ENCODE data around the gene EXOC3.
"Not testable (repeated sequence)": the region's sequence is repeated elsewhere in the genome, so short reads cannot be mapped to it uniquely, and the experiment has no call there.

EXOC3 gene

GRCh38 chr5:442335-443238 is at the start of gene EXOC3:
Gene EXOC3 (plus strand): TSS chr5:443176. CDS start chr5:446206, 3,030 bp downstream.
- DNase-seq (ENCODE audit: low read depth in 2 of 2, low spot score in 1 of 2) = peak; percentile 36 to 60

GRCh38 chr5:393846-394275 is 49.1 kb upstream of the EXOC3 start:
- DNase-seq (ENCODE audit: low read depth in 2 of 2, low spot score in 1 of 2) = no peak

- no peak for DNase-seq (ENCODE audit: low read depth in 2 of 2, low spot score in 1 of 2)
These were observed 48.3 kb upstream of the EXOC3 start for GRCh38 chr5:394671-395155.

DNA sequence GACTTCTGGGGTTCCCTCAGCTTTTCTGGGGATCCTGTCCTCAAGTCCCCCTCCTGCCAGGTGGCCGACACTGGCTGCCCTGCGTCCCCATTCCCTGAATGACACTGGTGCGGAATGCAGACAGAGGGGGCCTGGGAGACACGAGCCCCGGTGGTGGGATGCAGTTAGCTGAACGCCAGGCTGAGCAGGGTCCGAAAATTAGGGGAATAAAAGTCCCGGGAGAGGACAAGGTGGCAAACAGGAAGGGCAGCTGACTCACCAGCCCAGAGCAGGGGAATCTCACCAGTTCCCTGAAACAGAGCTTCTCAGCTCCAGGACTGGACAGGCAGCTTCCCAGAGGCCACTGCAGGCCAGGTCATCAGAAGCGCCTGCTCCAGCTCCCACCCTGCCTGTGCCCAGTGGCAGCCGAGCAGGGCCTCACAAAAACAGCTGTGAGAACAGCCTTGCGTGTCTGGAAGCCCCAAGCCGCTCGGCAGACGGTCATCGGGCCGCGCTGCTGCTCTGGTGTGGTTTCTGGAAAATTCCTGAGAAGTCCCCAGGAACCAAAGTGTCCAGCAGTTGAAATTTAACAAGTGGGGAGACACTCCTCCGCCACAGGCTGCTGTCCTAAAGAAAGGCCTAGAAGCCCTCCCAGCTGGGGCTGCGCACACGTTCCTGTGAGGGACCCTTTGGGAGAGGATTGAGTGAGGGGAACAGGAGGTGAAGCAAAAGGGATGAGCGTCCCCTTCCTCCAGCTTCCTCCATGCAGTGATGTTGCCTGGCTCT is 47.6 kb upstream of the EXOC3 start:
- DNase-seq (ENCODE audit: low read depth in 2 of 2, low spot score in 1 of 2) = no peak

GRCh38 chr5:395921-396530 is 47.0 kb upstream of the EXOC3 start:
- DNase-seq (ENCODE audit: low read depth in 2 of 2, low spot score in 1 of 2) = no peak

- no peak for DNase-seq (ENCODE audit: low read depth in 2 of 2, low spot score in 1 of 2)
These were observed 46.4 kb upstream of the EXOC3 start for GRCh38 chr5:396531-396961.

- not testable (repeated sequence) for DNase-seq (ENCODE audit: low read depth in 2 of 2, low spot score in 1 of 2)
These were observed 44.9 kb upstream of the EXOC3 start for GRCh38 chr5:398141-398474.

DNA sequence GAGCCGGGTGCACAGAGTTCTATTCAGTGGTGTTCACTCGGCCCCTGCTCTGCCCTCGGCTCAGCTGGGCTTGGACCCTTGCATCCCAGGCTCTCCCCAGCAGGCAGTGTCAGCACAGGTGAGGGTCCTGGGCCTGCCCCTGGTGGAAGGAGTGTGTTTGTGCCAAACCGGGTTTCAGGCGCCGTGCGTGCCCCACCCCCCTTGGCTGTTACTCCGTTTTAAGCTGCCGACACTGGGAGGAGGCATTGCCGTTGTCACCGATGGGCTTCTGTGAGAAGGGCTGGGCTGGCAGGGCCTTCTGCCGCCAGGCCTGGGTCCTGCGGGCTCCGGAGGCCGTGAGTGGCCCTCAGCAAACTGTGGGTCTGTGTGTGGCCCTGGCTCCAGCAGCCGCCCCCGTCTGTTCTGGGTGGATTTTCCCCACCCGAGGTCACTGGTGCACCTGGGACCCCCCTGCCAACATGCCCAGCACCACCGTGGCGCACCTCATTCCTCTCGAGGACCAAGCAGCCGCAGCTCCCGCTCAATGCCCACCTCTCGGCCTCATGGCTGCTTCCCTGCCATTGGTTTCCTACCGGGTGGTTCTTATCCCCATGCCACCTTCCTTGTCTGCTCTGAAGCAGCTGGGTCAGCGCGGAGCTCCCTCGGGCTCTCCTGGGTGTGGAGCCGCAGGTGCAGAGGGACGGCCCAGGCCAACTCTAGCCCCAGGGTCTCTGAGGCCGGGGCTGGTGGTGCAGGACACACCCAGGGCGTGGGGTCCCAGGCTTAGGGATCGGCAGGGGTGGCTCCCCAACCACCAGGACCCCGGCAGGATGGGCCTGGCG is 44.3 kb upstream of the EXOC3 start:
- no peak for DNase-seq (ENCODE audit: low read depth in 2 of 2, low spot score in 1 of 2)

DNA sequence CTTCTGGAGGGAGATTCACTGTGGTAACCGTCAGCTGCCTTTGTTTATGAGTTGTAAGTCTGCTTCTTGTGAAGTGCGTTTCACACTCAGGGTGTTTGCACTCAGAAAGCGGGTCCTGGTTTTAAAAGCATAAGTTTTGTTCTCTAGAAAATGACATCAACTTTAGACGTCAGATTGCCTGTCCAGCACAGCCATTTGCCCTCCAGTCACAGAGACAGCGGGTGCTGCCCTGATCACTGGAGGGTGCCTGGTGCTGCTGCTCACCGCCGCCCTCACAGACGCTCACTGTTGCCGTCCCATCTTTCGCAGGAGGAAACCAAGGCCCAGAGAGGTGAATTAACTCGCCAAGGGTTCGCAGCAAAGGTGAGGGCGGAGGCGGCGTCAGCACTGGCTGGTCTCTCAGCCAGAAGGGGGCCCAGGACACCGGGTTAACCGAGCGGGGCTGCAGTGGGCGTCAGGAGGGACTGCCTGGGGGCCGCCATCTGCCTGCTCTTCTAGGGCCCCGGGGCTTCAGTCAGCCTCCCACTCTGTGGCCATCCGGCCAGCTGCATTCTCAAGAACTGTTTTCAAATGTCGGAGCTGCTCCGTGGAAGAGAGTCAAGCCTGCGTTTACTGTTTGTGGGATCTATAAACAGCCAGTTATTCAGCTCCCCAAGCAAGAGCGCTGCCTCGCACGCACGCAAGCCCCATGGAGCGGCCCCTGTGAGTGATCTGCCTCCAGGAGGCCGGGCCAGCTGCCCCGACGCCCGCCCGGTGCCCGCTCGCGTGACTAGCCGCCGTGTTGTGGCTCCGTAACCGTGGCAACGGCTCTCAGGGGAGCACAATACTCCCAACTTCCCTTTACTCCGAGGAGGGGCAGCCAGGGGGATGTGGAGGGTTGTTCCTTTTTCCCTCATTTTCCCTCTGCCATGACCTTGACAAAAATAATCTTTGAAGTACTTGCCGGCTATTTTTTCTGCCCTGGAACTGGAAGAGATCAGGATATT is 43.4 kb upstream of the EXOC3 start:
- peak in 1 of 2 donors; percentile 37 for DNase-seq (ENCODE audit: low read depth in 2 of 2, low spot score in 1 of 2)

DNA sequence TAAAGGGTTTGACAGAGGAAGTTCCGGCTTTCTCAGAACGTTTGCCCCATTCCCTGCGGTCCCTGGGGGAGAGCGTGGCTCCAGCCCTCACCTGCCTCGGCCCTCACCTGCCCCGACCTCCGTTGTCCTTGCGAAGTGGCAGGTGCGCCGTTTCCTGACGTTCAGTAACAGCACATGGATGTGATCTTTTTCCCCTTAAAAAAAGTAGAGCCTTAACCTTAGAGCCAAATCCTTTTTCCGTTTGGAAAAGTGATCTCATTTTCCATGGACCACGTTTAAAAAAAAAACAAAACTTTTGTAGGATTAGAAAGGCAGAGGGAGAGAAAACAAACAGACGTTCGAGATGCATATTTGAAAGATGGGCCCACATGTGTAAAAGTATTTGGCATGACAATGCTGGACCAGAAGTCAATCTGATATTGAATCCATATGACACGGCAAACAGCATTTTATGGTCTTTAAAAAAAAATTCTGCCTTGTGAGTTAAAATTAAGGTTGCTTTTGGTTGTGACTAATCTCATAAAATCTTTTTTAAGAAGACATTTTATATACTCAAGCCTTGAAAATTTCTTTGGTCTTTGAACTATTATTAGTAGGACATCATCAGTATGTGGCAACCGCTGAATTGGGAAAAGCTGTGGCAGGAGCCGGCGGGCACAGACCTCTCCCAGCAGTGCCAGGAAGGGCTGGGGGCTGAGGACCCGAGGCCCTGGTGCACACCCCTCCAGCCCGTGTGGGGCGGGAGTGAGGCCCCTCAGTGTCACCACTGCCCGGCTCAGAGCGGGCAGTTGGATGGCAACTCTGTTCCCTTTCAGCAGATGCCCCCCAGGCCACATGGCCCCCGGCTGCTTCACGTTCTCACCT is 42.5 kb upstream of the EXOC3 start:
- no peak for DNase-seq (ENCODE audit: low read depth in 2 of 2, low spot score in 1 of 2)

GRCh38 chr5:401146-402034 is 41.6 kb upstream of the EXOC3 start:
- DNase-seq (ENCODE audit: low read depth in 2 of 2, low spot score in 1 of 2) = no peak

- DNase-seq (ENCODE audit: low read depth in 2 of 2, low spot score in 1 of 2) = not testable (repeated sequence)
These were observed 40.8 kb upstream of the EXOC3 start for GRCh38 chr5:402219-402614.

DNA sequence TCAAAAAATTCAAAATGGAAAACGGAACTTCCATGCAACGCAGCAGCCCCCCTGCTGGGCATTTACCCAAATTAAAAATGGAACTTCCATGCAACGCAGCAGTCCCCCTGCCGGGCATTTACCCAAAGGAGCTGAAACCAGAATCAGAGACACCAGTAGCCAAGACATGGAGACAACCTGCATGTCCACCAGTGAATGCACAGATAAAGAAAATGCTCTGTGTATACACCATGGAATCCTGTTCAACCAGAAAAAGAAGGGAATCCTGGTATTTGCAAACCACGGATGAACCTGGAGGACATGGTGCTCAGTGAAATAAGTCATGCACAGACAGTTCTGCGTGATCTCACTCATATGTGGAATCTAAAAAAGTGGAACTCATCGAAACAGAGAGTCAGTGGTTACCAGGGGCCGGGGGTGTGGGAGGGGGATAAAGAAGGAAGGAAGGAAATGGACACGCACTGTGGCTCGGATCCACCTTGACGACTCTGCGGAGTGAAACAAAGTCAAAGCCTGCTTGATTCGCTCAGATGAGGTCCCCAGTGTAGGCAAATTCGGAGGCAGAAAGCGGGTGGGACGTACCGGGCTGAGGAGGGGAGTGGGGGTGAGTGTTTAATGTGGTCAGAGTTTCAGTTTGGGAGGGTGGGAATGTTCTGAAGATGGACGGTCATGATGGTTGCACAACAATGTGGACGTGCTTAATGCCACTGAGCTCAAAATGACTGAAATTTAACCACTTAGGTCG is 40.2 kb upstream of the EXOC3 start:
- no peak for DNase-seq (ENCODE audit: low read depth in 2 of 2, low spot score in 1 of 2)

DNA sequence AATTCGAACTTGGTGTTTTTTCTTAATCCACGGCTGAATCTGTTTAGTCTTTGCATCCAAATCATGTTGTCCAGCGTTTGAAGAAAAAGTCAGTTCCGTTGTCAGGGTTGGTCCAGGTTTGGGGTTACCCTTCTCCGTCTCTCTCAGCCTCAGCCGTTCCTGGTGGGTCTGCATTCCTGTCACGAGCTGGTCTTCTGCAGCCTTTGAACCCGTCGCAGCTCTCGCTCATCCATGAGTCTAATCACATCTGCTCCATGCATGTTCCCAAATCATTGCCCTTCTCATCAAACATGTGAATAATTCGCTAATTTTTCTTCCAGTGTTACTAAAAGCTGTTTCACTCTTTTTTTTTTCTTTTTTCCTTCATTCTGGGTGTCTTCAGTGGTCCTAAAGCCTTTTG is 39.0 kb upstream of the EXOC3 start:
- no peak for DNase-seq (ENCODE audit: low read depth in 2 of 2, low spot score in 1 of 2)

DNA sequence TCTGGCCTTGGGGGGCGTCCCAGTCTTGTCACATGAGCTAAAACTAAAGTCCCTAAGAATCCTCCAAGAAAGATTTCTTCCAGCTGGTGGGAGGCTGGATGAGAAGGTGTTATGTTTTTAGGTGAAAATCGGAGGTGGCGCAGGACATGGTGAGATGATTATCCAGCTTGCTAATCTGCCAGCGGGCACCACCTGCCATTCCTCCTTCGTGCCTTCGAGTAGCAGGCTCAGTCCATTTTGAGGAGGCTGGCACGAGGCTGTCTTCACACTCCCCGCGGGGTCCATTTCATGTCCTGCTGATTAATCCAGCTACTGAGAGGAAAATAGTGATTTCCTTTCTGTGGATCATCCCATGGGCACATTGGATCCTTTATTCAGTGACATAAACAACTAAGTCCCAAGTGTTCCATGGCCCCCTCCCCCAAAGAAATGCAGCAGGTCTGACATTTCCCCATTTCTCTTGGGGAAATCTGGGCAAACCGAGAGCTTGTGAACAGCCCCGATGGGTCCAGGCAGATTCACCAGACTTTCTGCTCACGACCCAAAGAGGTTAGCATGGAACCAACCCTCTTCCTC is 38.2 kb upstream of the EXOC3 start:
- no peak for DNase-seq (ENCODE audit: low read depth in 2 of 2, low spot score in 1 of 2)

- no peak for DNase-seq (ENCODE audit: low read depth in 2 of 2, low spot score in 1 of 2)
These were observed 37.6 kb upstream of the EXOC3 start for GRCh38 chr5:405421-405820.

DNA sequence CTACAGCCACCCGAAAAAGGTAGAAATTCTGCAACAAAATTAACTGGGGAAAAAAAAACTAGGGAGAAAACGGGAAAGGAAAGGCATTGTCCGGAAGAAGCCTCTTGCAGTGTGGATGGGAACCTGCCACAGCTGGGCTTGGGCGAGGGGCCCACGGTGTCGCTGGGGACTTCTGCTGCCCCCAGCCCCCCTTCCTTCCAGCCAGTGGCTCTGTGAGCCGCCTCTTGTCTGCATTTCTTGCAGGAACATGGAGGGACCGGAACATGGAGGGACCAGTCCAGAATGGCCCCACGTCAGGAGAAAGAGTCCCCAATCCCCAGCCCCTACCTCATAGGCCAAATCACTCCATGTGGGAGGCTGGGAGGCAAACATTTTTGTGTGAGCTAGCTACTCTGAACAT is 36.9 kb upstream of the EXOC3 start:
- DNase-seq (ENCODE audit: low read depth in 2 of 2, low spot score in 1 of 2) = no peak
